ENCODE data around the gene YIPF7. TPM values are rescaled to one million over a fixed set of nuclear protein-coding genes. Genes with fewer than 3 reads are reported as not detected.

The YIPF7 gene
- total RNA-seq, 6 donors from 2014 or later: not detected

DNA sequence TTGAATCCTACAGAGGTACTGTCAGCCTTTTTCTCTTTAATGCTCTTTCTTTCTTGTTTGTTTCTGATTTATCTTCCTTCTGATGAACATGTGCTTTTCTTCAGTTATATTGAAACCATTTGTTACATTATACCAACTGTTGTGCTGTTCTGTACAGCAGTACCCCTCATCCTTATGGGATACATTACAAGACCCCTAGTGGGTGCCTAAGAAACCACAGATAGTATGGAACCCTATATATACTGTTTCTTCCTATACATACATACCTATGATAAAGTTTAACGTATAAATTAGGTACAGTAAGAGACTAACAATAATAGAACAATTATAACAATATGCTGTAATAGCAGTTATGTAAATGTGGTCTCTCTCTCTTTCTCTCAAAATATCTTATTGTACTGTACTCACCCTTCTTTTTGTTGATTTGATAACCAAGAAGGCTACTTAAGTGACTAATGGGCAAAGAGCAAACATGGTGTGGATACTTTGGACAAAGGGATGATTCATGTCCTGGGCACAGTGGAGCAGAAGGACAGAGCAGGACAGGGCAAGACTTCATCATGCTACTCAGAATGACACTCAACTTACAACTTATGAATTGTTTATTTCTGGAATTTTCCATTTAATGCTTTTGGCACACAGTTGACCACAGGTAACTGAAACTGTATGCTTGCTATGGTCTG lies 10.7 kb upstream of the YIPF7 start:
- no peaks in the 10 kb centered on the region for H3K4me1 ChIP-seq
- H3K4me3 ChIP-seq: no peak overlapping the region
- TF ChIP-seq, protein P1, sequence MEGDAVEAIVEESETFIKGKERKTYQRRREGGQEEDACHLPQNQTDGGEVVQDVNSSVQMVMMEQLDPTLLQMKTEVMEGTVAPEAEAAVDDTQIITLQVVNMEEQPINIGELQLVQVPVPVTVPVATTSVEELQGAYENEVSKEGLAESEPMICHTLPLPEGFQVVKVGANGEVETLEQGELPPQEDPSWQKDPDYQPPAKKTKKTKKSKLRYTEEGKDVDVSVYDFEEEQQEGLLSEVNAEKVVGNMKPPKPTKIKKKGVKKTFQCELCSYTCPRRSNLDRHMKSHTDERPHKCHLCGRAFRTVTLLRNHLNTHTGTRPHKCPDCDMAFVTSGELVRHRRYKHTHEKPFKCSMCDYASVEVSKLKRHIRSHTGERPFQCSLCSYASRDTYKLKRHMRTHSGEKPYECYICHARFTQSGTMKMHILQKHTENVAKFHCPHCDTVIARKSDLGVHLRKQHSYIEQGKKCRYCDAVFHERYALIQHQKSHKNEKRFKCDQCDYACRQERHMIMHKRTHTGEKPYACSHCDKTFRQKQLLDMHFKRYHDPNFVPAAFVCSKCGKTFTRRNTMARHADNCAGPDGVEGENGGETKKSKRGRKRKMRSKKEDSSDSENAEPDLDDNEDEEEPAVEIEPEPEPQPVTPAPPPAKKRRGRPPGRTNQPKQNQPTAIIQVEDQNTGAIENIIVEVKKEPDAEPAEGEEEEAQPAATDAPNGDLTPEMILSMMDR (IDR thresholded peaks at IDR 0.05): no peak
- TF ChIP-seq POLR2AphosphoS5 (IDR thresholded peaks at IDR 0.05) (no peak), POLR2A (IDR thresholded peaks at IDR 0.05) (no peak), EP300 (IDR thresholded peaks at IDR 0.05) (no peak)
- no peak overlapping the region for H3K27ac ChIP-seq
- ATAC-seq (ENCODE audit: low FRiP score in 2 of 2): no peak
- H3K27me3 ChIP-seq: no peaks in the 10 kb centered on the region
- 71 to 94% methylated on average over 1 of the region's 1 CpG for WGBS, 2 donors
- no peak for DNase-seq
- no peaks in the 10 kb centered on the region for H3K36me3 ChIP-seq
- H3K9me3 ChIP-seq: no peaks in the 10 kb centered on the region

DNA sequence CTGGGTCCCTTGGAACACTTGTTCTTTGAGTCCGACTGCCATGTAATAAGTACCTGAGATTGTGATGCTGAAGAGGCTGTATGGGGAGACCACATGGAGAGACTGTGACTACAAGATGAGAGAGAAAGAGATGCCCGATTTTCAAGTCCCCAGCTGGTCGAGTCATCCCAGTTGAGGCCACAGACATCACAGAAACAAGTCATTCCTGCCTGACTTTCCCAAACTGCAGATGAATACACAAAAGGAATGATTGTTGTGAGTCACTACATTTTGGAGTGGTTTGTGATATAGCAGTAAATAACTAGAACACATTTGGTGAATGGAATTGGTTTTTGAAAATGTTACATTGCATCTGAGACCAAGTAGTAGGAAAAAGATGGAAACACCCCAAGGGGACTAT lies 9.0 kb upstream of the YIPF7 start:
- H3K4me1 ChIP-seq: no peaks in the 10 kb centered on the region
- no peaks in the 10 kb centered on the region for H3K36me3 ChIP-seq
- no peaks in the 10 kb centered on the region for H3K9me3 ChIP-seq
- no peak overlapping the region for H3K4me3 ChIP-seq
- TF ChIP-seq POLR2AphosphoS5 (IDR thresholded peaks at IDR 0.05): no peak
- no peak for TF ChIP-seq POLR2A (IDR thresholded peaks at IDR 0.05)
- TF ChIP-seq, protein P1 (IDR thresholded peaks at IDR 0.05): no peak
- no peak for TF ChIP-seq EP300 (IDR thresholded peaks at IDR 0.05)
- WGBS, 2 donors: 63 to 79% methylated on average over 3 of the region's 3 CpGs
- ATAC-seq (ENCODE audit: low FRiP score in 2 of 2) (no peak), DNase-seq (no peak)
- H3K27ac ChIP-seq: no peak overlapping the region
- no peaks in the 10 kb centered on the region for H3K27me3 ChIP-seq

DNA sequence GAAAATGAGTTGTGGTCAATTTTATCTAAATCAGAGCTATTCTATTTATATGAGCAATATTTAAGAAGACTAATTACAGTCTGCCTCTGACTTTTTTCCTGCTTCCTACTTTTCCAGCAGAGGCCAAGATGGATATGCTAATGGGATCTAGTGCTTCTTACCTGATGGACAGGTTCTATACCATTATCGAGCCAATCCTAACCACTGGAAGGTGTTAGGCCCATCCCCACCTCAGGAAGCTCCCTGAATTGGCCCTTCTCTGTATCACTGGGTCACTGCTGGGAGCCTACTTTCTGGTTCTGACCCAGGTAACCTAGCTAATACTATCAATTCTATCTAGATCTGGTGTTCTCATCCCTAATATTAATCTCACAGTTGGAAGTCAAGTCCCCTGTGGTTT lies 577 bp upstream of the YIPF7 start:
- WGBS, 2 donors: 76% methylated on average over 1 of the region's 1 CpG
- Histone ChIP-seq H3K4me1 (no peaks in the 10 kb centered on the region), H3K9me3 (no peaks in the 10 kb centered on the region), H3K27me3 (no peaks in the 10 kb centered on the region), H3K27ac (no peak overlapping the region), H3K4me3 (no peak overlapping the region), H3K36me3 (no peaks in the 10 kb centered on the region)
- no peak for ATAC-seq (ENCODE audit: low FRiP score in 2 of 2)
- no peak for DNase-seq
- TF ChIP-seq, protein P1 (IDR thresholded peaks at IDR 0.05): no peak
- TF ChIP-seq POLR2AphosphoS5 (IDR thresholded peaks at IDR 0.05) (no peak), EP300 (IDR thresholded peaks at IDR 0.05) (no peak), POLR2A (IDR thresholded peaks at IDR 0.05) (no peak)

DNA sequence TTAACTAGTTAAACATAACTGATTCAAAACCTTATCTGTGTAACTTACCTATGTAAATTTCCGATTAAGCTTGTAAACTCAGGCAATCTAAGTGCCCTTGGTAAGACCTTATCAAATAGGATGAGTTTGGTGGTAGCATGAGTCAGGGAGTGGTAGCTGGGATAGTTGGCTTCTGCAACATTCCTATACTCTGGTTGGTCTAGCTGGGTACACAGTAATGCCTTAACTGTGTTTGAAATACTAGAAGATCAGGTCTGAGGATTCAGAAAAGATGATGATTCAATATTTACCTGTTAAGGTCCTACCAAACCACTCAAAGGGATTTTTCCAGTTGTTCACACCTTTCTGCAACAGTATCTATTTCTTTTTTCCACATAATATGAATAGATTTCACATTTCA lies 5.3 kb downstream of the YIPF7 start:
- no peak overlapping the region for H3K4me3 ChIP-seq
- H3K36me3 ChIP-seq: no peaks in the 10 kb centered on the region
- H3K9me3 ChIP-seq: peaks cover 0 to 12% (median 1%) of the 10 kb centered on the region in 4 donors
- no peaks in the 10 kb centered on the region for H3K4me1 ChIP-seq
- H3K27ac ChIP-seq: no peak overlapping the region
- TF ChIP-seq, protein P1 (IDR thresholded peaks at IDR 0.05): no peak
- no peak for TF ChIP-seq EP300 (IDR thresholded peaks at IDR 0.05)
- no peak for TF ChIP-seq POLR2A (IDR thresholded peaks at IDR 0.05)
- no peak for TF ChIP-seq POLR2AphosphoS5 (IDR thresholded peaks at IDR 0.05)
- ATAC-seq (ENCODE audit: low FRiP score in 2 of 2): no peak
- no peaks in the 10 kb centered on the region for H3K27me3 ChIP-seq
- no peak for DNase-seq
- WGBS, 2 donors: 70 to 92% methylated on average over 1 of the region's 1 CpG

DNA sequence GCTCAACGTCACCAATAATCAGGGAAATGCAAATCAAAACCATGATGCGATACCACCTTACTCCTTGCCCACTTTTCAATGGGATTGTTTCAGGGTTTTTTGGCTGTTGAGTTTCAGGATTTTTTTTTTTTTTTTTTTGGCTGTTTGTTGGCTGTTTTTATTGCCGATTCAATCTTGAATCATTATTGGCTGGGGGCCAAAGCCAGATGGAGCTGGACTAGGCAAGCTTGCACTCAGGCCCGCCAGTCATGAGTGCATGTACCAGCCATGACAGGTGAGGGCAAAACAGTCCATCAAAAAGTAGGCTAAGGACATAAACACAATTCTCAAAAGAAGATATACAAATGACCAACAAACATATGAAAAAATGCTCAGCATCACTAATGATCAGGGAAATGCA lies 13.3 kb downstream of the YIPF7 start:
- no peaks in the 10 kb centered on the region for H3K27me3 ChIP-seq
- H3K36me3 ChIP-seq: no peaks in the 10 kb centered on the region
- no peak overlapping the region for H3K27ac ChIP-seq
- H3K9me3 ChIP-seq: peaks cover 0 to 2% (median 0%) of the 10 kb centered on the region in 4 donors
- ATAC-seq (ENCODE audit: low FRiP score in 2 of 2) (no peak), DNase-seq (no peak)
- H3K4me1 ChIP-seq: no peaks in the 10 kb centered on the region
- no peak overlapping the region for H3K4me3 ChIP-seq
- no peak for TF ChIP-seq POLR2AphosphoS5 (IDR thresholded peaks at IDR 0.05)
- no peak for TF ChIP-seq POLR2A (IDR thresholded peaks at IDR 0.05)
- no peak for TF ChIP-seq EP300 (IDR thresholded peaks at IDR 0.05)
- TF ChIP-seq, protein P1 (IDR thresholded peaks at IDR 0.05): no peak
- WGBS, 2 donors: 83 to 92% methylated on average over 4 of the region's 4 CpGs
